Right lobe of liver (tissue), 6 donors: ENCODE data around the gene ZNF362. TPM values are rescaled to one million over a fixed set of nuclear protein-coding genes. Genes with fewer than 3 reads are reported as not detected.

Experiments used
- ATAC-seq, 4 donors: fragments of 200-7000 bp; cut with Tn5 transposase; one replicate each; pipeline ENCODE4 v1.9.1; 2020; ENCODE audit warnings: mild to moderate bottlenecking in 4 of 4, moderate library complexity in 4 of 4
- DNase-seq, 3 donors: peaks; one replicate each; pipeline ENCODE4 v3.0.0-alpha.2; 2020
- H3K27ac ChIP-seq, 3 donors: fragments of 200-600 bp; one replicate each; pipeline ENCODE4 v1.8.0; 2022
- H3K27me3 ChIP-seq, 2 donors: fragments of 200-600 bp; one replicate each; pipeline ENCODE4 v1.8.0; 2022
- H3K36me3 ChIP-seq, 4 donors: fragments of 200-600 bp; sonication (generic) in 1 of 4; one replicate each; pipeline versions ENCODE4 v1.5.1 to v1.8.0; 2017 to 2022; ENCODE audit warnings: control low read depth in 1 of 4
- H3K4me1 ChIP-seq, 4 donors: fragments of 200-600 bp; sonication (generic) in 1 of 4; one replicate each; pipeline versions ENCODE4 v1.5.1 to v1.8.0; 2017 to 2022; ENCODE audit warnings: control low read depth in 1 of 4
- H3K4me3 ChIP-seq, 3 donors: fragments of 200-600 bp; one replicate each; pipeline ENCODE4 v1.8.0; 2022
- H3K9me3 ChIP-seq, 4 donors: fragments of 200-600 bp; sonication (generic) in 1 of 4; one replicate each; pipeline versions ENCODE4 v1.5.1 to v1.8.0; 2017 to 2022; ENCODE audit warnings: control low read depth in 1 of 4
- POLR2A ChIP-seq: fragments of 450-650 bp; IDR thresholded peaks from one replicate; pipeline ENCODE4 v1.6.1; 2017; ENCODE audit warnings: antibody characterized with exemption, mild to moderate bottlenecking
- WGBS: methylation state at CpG from one replicate; pipeline ENCODE4 v1.1.6; 2018; ENCODE audit warnings: low coverage, low lambda C conversion rate; ENCODE audit not compliant: insufficient coverage; ENCODE audit errors: missing lambda C conversion rate; 5-methylcytosine and 5-hydroxymethylcytosine counted together
- intact Hi-C, 2 donors: fragments of 100-400 bp; cut with DNase I; formaldehyde crosslinking; loops; one replicate each; pipeline versions ENCODE4 v1.11.2 to v1.14.1; 2022
- total RNA-seq, 6 experiments: library from RNA; depleted of rRNA in 2 of 6; stranded (reverse); fragments of >200 nt in 2 of 6; fragmentation: NEBNext Ultra II Directional in 3 of 6; extraction: Animal tissue kit (Norgen Biotek cat#: 25700) in 3 of 6; gene quantifications; one replicate each; pipeline versions ENCODE4 v1.1.0 to v1.2.4, GENCODE V29; 2016 to 2023
- TF ChIP-seq, protein P1 (sequence below), 4 donors: fragments of 200-600 bp in 3 of 4; fragments of 450-650 bp in 1 of 4; IDR thresholded peaks; one replicate each; pipeline versions ENCODE4 v1.5.1 to v1.8.0; 2016 to 2022; ENCODE audit warnings: antibody characterized with exemption in 4 of 4, mild to moderate bottlenecking in 2 of 4
- donor health status: DM: no; HTN: yes; CAD: no.
- donor health status: DM: no; HTN: no; CAD: no.
- donor health status: DM: no; HTN: no; CAD: no.
- donor health status: DM: no; HTN: yes; CAD: no.
- donor health status: DM: no; HTN: yes; CAD: no.

ZNF362 gene
- total RNA-seq, 6 experiments from 2014 or later: 3.4 to 8.4 (median 7.0) TPM

- no peaks in the 10 kb centered on the region for H3K9me3 ChIP-seq
- H3K36me3 ChIP-seq: peaks cover 0 to 19% (median under 1%) of the 10 kb centered on the region in 4 donors
- WGBS: 76% methylated on average over 3 of the region's 45 CpGs
- ATAC-seq (no peak), DNase-seq (peak in 2 of 3 donors; percentile 30 to 34)
- TF ChIP-seq, protein P1, sequence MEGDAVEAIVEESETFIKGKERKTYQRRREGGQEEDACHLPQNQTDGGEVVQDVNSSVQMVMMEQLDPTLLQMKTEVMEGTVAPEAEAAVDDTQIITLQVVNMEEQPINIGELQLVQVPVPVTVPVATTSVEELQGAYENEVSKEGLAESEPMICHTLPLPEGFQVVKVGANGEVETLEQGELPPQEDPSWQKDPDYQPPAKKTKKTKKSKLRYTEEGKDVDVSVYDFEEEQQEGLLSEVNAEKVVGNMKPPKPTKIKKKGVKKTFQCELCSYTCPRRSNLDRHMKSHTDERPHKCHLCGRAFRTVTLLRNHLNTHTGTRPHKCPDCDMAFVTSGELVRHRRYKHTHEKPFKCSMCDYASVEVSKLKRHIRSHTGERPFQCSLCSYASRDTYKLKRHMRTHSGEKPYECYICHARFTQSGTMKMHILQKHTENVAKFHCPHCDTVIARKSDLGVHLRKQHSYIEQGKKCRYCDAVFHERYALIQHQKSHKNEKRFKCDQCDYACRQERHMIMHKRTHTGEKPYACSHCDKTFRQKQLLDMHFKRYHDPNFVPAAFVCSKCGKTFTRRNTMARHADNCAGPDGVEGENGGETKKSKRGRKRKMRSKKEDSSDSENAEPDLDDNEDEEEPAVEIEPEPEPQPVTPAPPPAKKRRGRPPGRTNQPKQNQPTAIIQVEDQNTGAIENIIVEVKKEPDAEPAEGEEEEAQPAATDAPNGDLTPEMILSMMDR (IDR thresholded peaks at IDR 0.05): no peak
- TF ChIP-seq POLR2A: no peak
- H3K4me3 ChIP-seq: no peak overlapping the region
- intact Hi-C loops: no loop called here
- no peaks in the 10 kb centered on the region for H3K4me1 ChIP-seq
- no peak overlapping the region for H3K27ac ChIP-seq
- H3K27me3 ChIP-seq: no peaks in the 10 kb centered on the region
Measured at GRCh38 chr1:33275706-33276572, 19.6 kb downstream of the ZNF362 start.

- peak in 1 of 4 donors; percentile 9 for ATAC-seq
- Histone ChIP-seq H3K36me3 (peaks cover 0 to 26% (median 2%) of the 10 kb centered on the region in 4 donors), H3K27me3 (no peaks in the 10 kb centered on the region), H3K9me3 (no peaks in the 10 kb centered on the region), H3K27ac (no peak overlapping the region), H3K4me1 (no peaks in the 10 kb centered on the region), H3K4me3 (no peak overlapping the region)
- DNase-seq: peak in 2 of 3 donors; percentile 31 to 43
- TF ChIP-seq POLR2A: no peak
- TF ChIP-seq, protein P1 (IDR thresholded peaks at IDR 0.05): no peak
- intact Hi-C loops: no loop called here
- WGBS: 63% methylated on average over 7 of the region's 30 CpGs
Measured at GRCh38 chr1:33276573-33277298, 20.4 kb downstream of the ZNF362 start.

GRCh38 chr1:33277488-33278084, 21.3 kb downstream of the ZNF362 start:
- intact Hi-C loops: no loop called here
- DNase-seq: peak in 2 of 3 donors; percentile 25 to 31

GRCh38 chr1:33280091-33280661, 23.9 kb downstream of the ZNF362 start:
- ATAC-seq (peak in 1 of 4 donors; percentile 42), DNase-seq (peak in 2 of 3 donors; percentile 44 to 52)
- no peaks in the 10 kb centered on the region for H3K4me1 ChIP-seq
- intact Hi-C loops: no loop called here
- TF ChIP-seq, protein P1 (IDR thresholded peaks at IDR 0.05): no peak
- TF ChIP-seq POLR2A: no peak
- no peak overlapping the region for H3K27ac ChIP-seq
- H3K27me3 ChIP-seq: no peaks in the 10 kb centered on the region
- peaks cover 0 to 41% (median 4%) of the 10 kb centered on the region in 4 donors for H3K36me3 ChIP-seq
- H3K4me3 ChIP-seq: no peak overlapping the region
- 93% methylated on average over 11 of the region's 29 CpGs for WGBS
- no peaks in the 10 kb centered on the region for H3K9me3 ChIP-seq

More at GRCh38 chr1:33277488-33278084, 21.3 kb downstream of the ZNF362 start:
- Histone ChIP-seq H3K36me3 (peaks cover 0 to 29% (median 4%) of the 10 kb centered on the region in 4 donors), H3K27ac (no peak overlapping the region), H3K4me1 (no peaks in the 10 kb centered on the region), H3K4me3 (no peak overlapping the region), H3K27me3 (no peaks in the 10 kb centered on the region), H3K9me3 (no peaks in the 10 kb centered on the region)
- TF ChIP-seq, protein P1 (IDR thresholded peaks at IDR 0.05): no peak
- no peak for TF ChIP-seq POLR2A
- no peak for ATAC-seq
- 79% methylated on average over 8 of the region's 11 CpGs for WGBS
